ENCODE measurements around the gene BCAS4.
"Not testable (repeated sequence)": the region's sequence is repeated elsewhere in the genome, so short reads cannot be mapped to it uniquely, and the experiment has no call there.

The BCAS4 gene

DNA sequence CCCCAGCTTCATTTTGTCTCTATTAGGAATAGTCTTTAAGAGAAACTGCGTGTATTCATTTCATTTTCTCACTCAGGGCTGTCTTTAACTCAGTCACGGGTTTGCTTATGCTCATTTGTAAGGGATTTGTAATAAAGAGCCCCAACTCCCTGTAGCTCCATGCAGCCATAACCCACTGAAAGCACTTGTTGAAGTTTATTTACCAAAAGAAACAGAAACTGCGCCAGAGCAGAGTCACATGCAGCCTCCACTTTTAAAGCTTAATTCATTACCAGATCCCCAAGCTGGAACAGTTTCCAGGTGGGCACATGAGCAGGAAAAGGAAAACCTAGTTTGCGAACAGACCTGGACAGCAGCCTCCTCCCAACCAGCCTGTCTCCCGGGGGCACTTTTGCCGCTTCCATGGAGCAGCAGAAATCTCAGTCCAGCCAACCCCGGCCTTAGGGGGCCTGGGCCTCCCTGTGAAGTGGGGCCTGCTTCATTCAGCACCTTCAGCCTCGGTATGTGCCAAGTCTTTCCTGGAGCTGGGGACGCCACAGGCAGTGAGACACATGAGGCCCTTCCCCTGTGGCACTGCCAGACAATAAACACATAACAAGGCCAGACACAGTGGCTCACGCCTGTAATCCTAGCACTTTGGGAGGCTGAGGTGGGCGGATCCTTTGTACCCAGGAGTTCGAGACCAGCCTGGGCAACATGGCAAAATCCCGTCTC lies 4.5 kb downstream of the BCAS4 start:
- no peak for DNase-seq (ENCODE audit: low spot score)

- DNase-seq (ENCODE audit: low spot score), result no peak
Measured at GRCh38 chr20:50799890-50800550, 5.2 kb downstream of the BCAS4 start.

GRCh38 chr20:50800986-50801746 lies 6.3 kb downstream of the BCAS4 start:
- DNase-seq (ENCODE audit: low spot score), result not testable (repeated sequence)

GRCh38 chr20:50801747-50802125 lies 6.9 kb downstream of the BCAS4 start:
- no peak for DNase-seq (ENCODE audit: low spot score)

DNA sequence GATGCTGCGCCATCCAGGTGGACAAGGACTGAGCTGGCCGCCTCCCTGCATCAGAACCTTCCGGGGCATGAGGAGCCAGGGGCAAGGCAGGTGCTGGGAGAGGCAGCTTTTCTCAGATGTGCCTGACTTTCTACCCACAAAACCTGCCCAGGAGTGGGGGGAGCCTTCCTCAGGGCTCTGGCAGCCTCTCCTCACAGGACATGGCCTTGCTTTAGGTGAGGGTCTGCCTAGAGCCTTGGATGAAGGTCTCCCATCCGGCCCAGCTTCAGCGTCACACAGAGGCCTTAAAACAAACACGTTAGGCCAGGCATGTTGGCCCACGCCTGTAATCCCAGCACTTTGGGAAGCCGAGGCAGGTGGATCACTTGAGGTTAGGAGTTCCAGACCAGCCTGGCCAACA lies 7.4 kb downstream of the BCAS4 start:
- no peak for DNase-seq (ENCODE audit: low spot score)

DNA sequence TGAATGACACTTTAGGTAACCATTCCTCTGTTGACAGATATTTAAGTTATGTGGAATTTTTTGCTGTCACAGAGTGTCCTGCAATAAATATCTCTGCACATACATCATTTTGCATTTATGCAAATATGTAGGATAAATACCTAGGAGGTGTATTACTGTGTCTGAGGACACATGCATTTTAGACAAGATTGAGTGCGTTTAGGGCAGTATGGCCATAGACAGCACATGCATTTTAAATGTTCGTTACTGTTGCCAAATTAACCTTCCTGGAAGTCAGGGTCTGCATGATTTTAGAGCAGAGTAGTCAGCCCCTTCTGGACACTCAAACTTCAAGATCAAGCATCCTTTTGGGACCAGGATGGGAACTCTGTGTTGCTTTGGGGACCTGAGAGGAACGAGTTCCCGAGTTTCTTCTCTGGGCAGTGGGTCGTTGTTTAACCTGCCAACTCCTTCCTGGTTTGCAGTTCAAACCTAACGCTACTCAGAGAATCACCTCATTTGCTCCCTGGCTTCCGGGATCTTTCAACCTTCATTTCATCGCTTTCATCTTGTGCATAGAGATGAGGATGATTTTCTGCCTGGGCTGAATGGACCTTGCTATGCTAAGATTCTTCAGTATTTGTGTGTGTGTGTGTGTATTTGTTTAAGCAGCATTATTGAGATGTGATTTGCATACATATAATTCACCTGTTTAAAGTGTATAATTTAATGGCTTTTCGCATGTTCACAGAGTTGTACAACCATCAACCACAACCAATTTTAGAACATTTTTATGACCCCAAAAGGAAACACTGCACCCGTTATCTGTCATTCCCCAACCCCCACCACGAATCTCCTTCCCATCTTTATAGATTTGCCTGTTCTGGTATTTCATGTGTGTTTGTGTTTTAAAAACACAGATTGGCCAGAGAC lies 9.8 kb downstream of the BCAS4 start:
- DNase-seq (ENCODE audit: low spot score), result no peak

DNA sequence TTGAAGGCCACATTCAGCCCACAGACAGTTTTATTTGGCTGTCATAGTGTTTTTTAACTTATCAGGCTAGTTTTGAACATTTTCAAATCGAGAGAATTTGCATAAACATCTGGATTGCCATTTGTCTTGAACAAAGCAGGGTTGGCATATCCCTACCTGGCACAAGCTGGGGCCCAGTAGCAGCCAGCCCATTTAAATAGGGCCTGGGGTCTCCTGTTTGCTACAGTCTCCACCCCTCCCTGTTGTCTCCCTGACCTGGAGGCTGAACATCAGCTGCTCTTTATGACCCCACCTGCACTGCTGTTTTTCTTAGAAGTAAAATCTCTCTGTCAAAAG lies 10.5 kb downstream of the BCAS4 start:
- no peak for DNase-seq (ENCODE audit: low spot score)

DNA sequence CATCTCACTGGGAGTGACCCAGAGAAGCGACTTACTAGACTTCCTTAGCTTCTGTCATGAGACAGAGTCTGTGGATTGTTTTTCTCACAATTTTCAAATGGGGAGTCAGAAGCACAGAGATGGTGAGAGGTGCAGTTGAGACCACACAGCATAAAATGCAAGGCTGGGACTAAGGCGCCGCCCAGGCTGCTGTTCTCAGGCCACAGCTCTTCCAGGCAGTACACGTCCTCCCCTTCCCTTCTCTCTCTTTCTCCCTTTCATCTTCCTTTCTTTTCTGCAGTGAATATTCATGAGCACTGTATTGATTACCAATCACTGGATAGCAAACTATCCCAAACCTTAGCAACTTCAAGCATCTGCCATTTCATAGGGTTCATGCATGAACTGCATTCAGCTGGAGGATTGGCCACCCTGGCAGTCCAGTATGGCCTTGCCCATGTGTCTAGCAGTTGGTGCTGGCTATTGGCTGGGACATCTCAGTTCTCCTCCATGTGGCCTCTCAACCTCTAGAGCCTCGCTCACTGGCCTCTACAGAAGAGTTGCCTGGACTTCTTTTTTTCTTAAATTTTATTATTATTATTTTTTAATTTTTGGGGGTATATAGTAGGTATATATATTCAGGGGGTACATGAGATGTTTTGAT lies 11.4 kb downstream of the BCAS4 start:
- no peak for DNase-seq (ENCODE audit: low spot score)

GRCh38 chr20:50810063-50810462 lies 15.2 kb downstream of the BCAS4 start:
- DNase-seq (ENCODE audit: low spot score), result no peak

- DNase-seq (ENCODE audit: low spot score), result no peak
Measured at GRCh38 chr20:50810842-50811241, 16.0 kb downstream of the BCAS4 start.

DNA sequence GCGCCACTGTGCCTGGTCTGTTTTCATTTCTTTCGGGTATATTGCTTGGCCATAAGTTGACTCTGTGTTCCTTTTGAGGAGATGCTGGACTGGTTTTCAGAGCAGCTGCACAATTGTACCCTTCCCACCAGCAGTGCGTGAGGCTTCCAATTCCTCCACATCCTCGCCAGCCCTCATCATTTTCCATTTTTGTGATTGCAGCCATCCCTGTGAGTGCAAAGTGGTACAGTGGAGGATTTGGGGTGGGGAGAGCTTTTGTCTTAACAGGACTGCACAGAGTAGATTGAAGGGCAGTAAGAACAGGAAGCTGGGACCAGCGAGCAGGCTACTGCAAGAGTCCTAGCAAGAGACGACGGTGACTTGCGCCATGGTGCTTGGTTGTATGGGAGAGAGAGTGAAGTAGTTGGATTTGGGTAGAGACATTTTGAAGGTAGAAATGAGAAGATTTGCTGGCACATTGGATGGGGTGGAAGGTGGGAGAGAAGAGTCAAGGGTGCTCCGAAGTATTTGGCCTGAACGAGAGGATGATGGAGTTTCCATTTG lies 18.3 kb downstream of the BCAS4 start:
- no peak for DNase-seq (ENCODE audit: low spot score)

GRCh38 chr20:50813801-50814200 lies 18.9 kb downstream of the BCAS4 start:
- no peak for DNase-seq (ENCODE audit: low spot score)

- DNase-seq (ENCODE audit: low spot score), result no peak
Measured at GRCh38 chr20:50814438-50815161, 19.7 kb downstream of the BCAS4 start.

- no peak for DNase-seq (ENCODE audit: low spot score)
Measured at GRCh38 chr20:50815162-50815989, 20.5 kb downstream of the BCAS4 start.

- DNase-seq (ENCODE audit: low spot score), result no peak
Measured at GRCh38 chr20:50817776-50818172, 22.9 kb downstream of the BCAS4 start.

DNA sequence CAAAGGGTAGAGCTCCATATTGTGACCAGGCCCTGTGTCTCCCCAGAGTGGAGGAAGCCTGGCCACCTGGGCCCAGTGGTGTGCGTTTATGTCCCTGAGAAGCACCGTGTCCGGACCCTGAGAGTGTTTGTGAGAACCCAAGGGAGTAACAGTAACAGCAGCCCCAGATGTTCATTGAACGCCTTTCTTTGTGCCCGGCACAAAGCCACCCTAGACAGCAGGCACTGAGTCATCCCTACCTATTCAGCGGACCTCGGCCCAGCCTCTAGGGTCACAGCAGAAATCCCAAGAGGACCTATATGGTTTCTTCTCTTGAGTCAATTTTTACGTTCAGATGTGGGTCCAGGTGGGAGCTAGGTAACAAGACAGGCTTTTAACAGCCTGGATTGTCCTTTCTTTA lies 24.5 kb downstream of the BCAS4 start:
- no peak for DNase-seq (ENCODE audit: low spot score)

DNA sequence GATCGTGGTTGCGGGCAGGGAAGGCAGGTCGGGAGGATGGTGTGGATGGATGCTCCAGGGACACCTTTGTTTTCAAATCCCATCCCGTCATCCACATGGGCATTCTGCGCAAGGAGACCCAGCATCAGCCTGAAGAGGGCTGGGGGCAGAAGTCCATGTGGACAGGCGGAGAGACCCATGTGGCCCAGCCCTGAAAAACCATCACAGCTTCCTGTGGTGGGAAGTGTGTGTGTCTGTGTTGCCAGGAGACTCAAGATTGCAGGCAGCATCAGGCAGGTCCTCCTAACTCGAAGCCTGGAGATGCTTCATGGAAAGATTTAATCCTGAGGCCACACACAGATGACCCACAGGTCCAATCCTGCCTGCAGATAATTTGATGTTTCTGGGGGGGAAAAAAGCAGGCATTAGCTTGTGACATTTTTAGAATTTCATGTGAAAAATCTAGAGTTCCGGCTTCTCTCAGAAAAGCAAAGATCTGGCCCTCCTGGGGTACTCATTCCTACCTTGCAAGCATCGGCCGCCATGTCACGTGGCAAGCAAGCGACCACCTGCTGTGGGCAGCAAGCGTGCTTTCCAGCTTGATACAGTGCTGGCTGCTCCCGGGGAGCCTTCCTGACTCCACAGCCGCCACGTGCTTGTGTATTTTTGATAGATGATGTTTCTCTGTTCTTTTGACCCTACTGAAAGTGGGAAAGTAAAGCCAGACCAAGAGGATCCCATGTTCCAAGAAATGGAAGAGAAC lies 25.8 kb downstream of the BCAS4 start:
- DNase-seq (ENCODE audit: low spot score), result no peak

DNA sequence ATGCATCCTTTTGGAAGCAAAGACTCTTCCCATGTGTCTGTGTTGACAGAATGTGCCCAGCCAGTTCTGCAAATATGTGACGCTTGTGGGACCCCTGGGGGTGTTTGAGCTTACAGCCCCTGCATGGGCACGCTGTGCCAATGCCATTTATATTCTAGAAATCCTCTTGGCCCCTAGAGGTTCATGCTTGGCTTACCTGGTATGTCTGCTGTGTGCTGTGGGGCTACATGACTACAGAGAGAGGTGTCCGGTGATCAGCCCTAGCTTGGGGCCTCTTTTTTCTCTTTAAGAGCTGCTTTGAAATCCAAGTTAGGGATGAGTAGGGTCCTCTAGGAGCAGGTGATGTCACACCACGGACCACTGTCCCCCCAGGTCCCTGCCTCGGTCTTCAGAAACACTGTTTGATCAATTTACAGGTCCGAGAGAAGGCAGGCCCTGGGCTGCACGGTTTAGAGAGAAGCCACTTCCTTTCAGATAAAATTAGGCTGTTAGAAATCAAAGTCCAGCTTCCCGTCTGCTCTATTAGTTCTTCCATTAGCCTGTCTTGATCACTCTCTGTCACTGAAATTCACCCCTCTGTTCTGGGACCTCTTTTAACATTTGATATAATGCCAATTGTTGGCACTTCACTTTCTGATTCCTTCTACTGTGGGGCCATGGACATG lies 26.5 kb downstream of the BCAS4 start:
- no peak for DNase-seq (ENCODE audit: low spot score)

DNA sequence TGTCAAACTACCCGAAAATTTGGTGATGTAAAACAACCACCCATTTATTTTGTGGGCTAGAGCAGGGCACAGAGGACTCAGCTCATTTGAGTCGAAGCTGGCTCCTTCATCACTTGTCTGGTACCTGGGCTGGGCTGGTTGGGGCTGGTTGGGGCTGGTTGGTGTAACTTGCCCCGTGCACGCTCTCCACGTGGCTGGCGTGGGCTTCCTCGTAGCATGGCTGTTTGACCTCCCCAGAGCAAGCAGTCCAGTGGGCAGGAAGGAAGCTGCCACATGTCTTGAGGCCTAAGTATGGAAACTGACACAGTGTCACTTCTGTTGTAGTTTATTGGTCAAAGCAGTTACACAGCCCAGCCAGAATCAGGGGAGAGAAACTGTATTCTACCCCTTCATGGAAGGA lies 27.1 kb downstream of the BCAS4 start:
- no peak for DNase-seq (ENCODE audit: low spot score)
